ENCODE data around the gene PRKAA2. TPM values are rescaled to one million over a fixed set of nuclear protein-coding genes. Genes with fewer than 3 reads are reported as not detected.

PRKAA2 gene
- total and polyA plus RNA-seq, 2 of the 13 experiments (the other 11 are each of a cell fraction or from before 2014, with no cell fraction given), result 6.0 to 7.5 TPM

- TF ChIP-seq E2F1 (CRISPR knock-in tag; IDR thresholded peaks at IDR 0.05) (no peak), ZNF597 (CRISPR knock-in tag; IDR thresholded peaks at IDR 0.05) (no peak), MAX (IDR thresholded peaks at IDR 0.05) (no peak), ZNF780A (CRISPR knock-in tag; IDR thresholded peaks at IDR 0.05) (no peak)
Measured at GRCh38 chr1:56665384-56665783, 20.3 kb downstream of the PRKAA2 start (continued).

- Histone ChIP-seq H3K36me3 (replicated peaks in 1 of 2; ENCODE audit: control insufficient read depth in 1 of 2, insufficient read depth in 2 of 2, low read length in 2 of 2) (no peaks in the 10 kb centered on the region; a peak in 1 of 5 replicates), H3K4me3 (replicated peaks in 1 of 3; ENCODE audit: insufficient read depth in 1 of 3, low read depth in 2 of 3, low read length in 3 of 3) (no peak overlapping the region), H3K9ac (ENCODE audit: insufficient read depth, low read depth, low read length) (no peak overlapping the region), H3K27me3 (ENCODE audit: control insufficient read depth in 1 of 2, insufficient read depth in 2 of 2, low read length in 2 of 2) (no peaks in the 10 kb centered on the region), H3K9me3 (ENCODE audit: low read length) (no peaks in the 10 kb centered on the region), H2AFZ (ENCODE audit: low read length) (no peak overlapping the region), H4K20me1 (ENCODE audit: insufficient read depth, low read length) (peaks cover 13% of the 10 kb centered on the region; the same call in 1 of the 2 replicates), H3K4me1 (ENCODE audit: insufficient read depth, low read length) (peaks cover 9% of the 10 kb centered on the region), H3K79me2 (ENCODE audit: insufficient read depth, low read length) (peaks cover 61% of the 10 kb centered on the region), H3K27ac (ENCODE audit: extremely low read length, insufficient read depth, low read length) (no peak overlapping the region), H3K4me2 (ENCODE audit: low read depth, low read length) (no peak overlapping the region)
- CTCF ChIA-PET (ENCODE audit: low intra/inter-chr PET ratio, low total read pairs), result no interaction called here
- BruUV-seq (replicated peaks), result no TSS peak
- in situ Hi-C loops (cut with HindIII; ENCODE audit: extremely low pct_ligation_motif_present, low pct_unique_long_range_greater_than_20kb) (no loop called here), intact Hi-C loops (cut with micrococcal nuclease; ENCODE audit: unreplicated experiment) (no loop called here)
- ATAC-seq (no peak), DNase-seq (ENCODE audit: low spot score) (no peak), FAIRE-seq (no peak)
- POLR2A ChIA-PET, result no interaction called here
- TF ChIP-seq MEIS2 (CRISPR knock-in tag; IDR thresholded peaks at IDR 0.05) (no peak), TRIM22 (IDR thresholded peaks at IDR 0.05) (no peak), DMTF1 (CRISPR knock-in tag; IDR thresholded peaks at IDR 0.05) (no peak), ATF4 (CRISPR knock-in tag; IDR thresholded peaks at IDR 0.05) (no peak), ZZZ3 (CRISPR knock-in tag; IDR thresholded peaks at IDR 0.05; ENCODE audit: borderline replicate concordance) (no peak), ZC3H13 (CRISPR knock-in tag; IDR thresholded peaks at IDR 0.05) (no peak), SKI (IDR thresholded peaks at IDR 0.05; ENCODE audit: partially characterized antibody) (no peak)
- 99% methylated on average over 3 of the region's 3 CpGs for WGBS (ENCODE audit: low lambda C conversion rate)
Measured at GRCh38 chr1:56666112-56666608, 21.0 kb downstream of the PRKAA2 start.

All from HepG2 (cell line).